HEK293 (cell line): Measurements from ENCODE around the gene ST8SIA5.

Experiments
- ZNF138 ChIP-seq: fragments of 450-650 bp; formaldehyde crosslinking; IDR thresholded peaks from 2 replicates; pipeline ENCODE4 v1.5.1; 2016; ENCODE audit warnings: missing biosample characterization, missing genetic modification characterization, borderline replicate concordance
- TF ChIP-seq, protein P1 (sequence below): fragments of 450-650 bp; formaldehyde crosslinking; IDR thresholded peaks from 2 replicates; pipeline ENCODE4 v1.5.1; 2016; ENCODE audit warnings: missing biosample characterization, missing genetic modification characterization, low read depth
- TF ChIP-seq, protein P2 (sequence below): fragments of 450-650 bp; formaldehyde crosslinking; IDR thresholded peaks from 2 replicates; pipeline ENCODE4 v1.5.1; 2016; ENCODE audit warnings: missing biosample characterization, missing genetic modification characterization

DNA sequence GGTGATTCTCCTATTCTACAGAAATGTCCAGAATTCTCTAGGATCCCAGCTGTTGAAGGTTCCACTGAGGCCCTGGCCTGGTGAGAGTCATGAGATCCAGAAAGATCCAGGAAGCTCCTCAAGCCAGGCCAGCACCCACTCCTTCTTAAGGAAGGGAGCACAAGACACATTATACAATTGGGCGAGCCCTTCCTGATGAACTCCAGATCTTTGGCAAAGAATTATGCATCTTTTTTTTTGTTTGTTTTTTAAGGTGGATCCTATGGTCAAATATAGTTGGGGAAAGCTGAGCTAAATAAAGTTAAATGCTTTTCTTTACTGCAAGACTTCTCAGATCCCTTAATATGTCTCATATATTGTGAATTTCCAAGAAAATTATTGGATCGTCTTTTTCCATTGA is 62.9 kb downstream of the ST8SIA5 start:
- TF ChIP-seq, protein P1, sequence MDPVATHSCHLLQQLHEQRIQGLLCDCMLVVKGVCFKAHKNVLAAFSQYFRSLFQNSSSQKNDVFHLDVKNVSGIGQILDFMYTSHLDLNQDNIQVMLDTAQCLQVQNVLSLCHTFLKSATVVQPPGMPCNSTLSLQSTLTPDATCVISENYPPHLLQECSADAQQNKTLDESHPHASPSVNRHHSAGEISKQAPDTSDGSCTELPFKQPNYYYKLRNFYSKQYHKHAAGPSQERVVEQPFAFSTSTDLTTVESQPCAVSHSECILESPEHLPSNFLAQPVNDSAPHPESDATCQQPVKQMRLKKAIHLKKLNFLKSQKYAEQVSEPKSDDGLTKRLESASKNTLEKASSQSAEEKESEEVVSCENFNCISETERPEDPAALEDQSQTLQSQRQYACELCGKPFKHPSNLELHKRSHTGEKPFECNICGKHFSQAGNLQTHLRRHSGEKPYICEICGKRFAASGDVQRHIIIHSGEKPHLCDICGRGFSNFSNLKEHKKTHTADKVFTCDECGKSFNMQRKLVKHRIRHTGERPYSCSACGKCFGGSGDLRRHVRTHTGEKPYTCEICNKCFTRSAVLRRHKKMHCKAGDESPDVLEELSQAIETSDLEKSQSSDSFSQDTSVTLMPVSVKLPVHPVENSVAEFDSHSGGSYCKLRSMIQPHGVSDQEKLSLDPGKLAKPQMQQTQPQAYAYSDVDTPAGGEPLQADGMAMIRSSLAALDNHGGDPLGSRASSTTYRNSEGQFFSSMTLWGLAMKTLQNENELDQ, result no peak
- TF ChIP-seq ZNF138 (tag by site-specific recombination), result no peak
- TF ChIP-seq, protein P2, sequence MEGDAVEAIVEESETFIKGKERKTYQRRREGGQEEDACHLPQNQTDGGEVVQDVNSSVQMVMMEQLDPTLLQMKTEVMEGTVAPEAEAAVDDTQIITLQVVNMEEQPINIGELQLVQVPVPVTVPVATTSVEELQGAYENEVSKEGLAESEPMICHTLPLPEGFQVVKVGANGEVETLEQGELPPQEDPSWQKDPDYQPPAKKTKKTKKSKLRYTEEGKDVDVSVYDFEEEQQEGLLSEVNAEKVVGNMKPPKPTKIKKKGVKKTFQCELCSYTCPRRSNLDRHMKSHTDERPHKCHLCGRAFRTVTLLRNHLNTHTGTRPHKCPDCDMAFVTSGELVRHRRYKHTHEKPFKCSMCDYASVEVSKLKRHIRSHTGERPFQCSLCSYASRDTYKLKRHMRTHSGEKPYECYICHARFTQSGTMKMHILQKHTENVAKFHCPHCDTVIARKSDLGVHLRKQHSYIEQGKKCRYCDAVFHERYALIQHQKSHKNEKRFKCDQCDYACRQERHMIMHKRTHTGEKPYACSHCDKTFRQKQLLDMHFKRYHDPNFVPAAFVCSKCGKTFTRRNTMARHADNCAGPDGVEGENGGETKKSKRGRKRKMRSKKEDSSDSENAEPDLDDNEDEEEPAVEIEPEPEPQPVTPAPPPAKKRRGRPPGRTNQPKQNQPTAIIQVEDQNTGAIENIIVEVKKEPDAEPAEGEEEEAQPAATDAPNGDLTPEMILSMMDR, result no peak
